Progenitor cell of endocrine pancreas (in vitro differentiated cells): ENCODE measurements around the gene DCLK2. TPM values are rescaled to one million over a fixed set of nuclear protein-coding genes. Genes with fewer than 3 reads are reported as not detected.

Experiments used
- DNase-seq: peaks from one replicate; pipeline ENCODE4 v3.0.0; 2021; ENCODE audit warnings: low spot score; ENCODE audit not compliant: unreplicated experiment
- H3K27ac Mint-ChIP-seq: 2 replicates; pipeline ENCODE4 v1.8.0; 2021; ENCODE audit warnings: mild to moderate bottlenecking, moderate library complexity, mixed read lengths
- H3K27me3 Mint-ChIP-seq: 2 replicates; pipeline ENCODE4 v1.8.0; 2021; ENCODE audit warnings: mixed read lengths
- H3K36me3 Mint-ChIP-seq: 2 replicates; pipeline ENCODE4 v1.8.0; 2022; ENCODE audit warnings: mixed read lengths; ENCODE audit not compliant: insufficient read depth
- H3K4me1 Mint-ChIP-seq: 2 replicates; pipeline ENCODE4 v1.8.0; 2021; ENCODE audit warnings: low read depth, mixed read lengths
- H3K4me3 Mint-ChIP-seq: 2 replicates; pipeline ENCODE4 v1.8.0; 2021; ENCODE audit warnings: low read depth, mild to moderate bottlenecking, moderate library complexity, mixed read lengths
- H3K9me3 Mint-ChIP-seq: 2 replicates; pipeline ENCODE4 v1.8.0; 2021; ENCODE audit warnings: low read depth, mixed read lengths
- total RNA-seq: library from RNA; stranded (reverse); gene quantifications from 2 replicates; pipeline ENCODE4 v1.2.1, GENCODE V29; 2021
- TF ChIP-seq, protein P1 (sequence below): fragments of 200-600 bp; sonication (generic); IDR thresholded peaks from one replicate; pipeline ENCODE4 v1.5.0; 2021; ENCODE audit warnings: antibody characterized with exemption, mild to moderate bottlenecking; ENCODE audit not compliant: unreplicated experiment

DCLK2 gene
- total RNA-seq, 1 donor from 2014 or later: 7.2 TPM

GRCh38 chr4:150119492-150119891, 41.2 kb downstream of the DCLK2 start:
- H3K27ac Mint-ChIP-seq: peak overlapping the region; percentile 82
- DNase-seq: no peak
- no peak overlapping the region for H3K4me3 Mint-ChIP-seq
- H3K36me3 Mint-ChIP-seq: peaks cover 3% of the 10 kb centered on the region
- TF ChIP-seq, protein P1, sequence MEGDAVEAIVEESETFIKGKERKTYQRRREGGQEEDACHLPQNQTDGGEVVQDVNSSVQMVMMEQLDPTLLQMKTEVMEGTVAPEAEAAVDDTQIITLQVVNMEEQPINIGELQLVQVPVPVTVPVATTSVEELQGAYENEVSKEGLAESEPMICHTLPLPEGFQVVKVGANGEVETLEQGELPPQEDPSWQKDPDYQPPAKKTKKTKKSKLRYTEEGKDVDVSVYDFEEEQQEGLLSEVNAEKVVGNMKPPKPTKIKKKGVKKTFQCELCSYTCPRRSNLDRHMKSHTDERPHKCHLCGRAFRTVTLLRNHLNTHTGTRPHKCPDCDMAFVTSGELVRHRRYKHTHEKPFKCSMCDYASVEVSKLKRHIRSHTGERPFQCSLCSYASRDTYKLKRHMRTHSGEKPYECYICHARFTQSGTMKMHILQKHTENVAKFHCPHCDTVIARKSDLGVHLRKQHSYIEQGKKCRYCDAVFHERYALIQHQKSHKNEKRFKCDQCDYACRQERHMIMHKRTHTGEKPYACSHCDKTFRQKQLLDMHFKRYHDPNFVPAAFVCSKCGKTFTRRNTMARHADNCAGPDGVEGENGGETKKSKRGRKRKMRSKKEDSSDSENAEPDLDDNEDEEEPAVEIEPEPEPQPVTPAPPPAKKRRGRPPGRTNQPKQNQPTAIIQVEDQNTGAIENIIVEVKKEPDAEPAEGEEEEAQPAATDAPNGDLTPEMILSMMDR: no peak
- H3K4me1 Mint-ChIP-seq: peaks cover 8% of the 10 kb centered on the region
- no peaks in the 10 kb centered on the region for H3K27me3 Mint-ChIP-seq
- H3K9me3 Mint-ChIP-seq: peaks cover 10% of the 10 kb centered on the region

GRCh38 chr4:150123087-150123486, 44.8 kb downstream of the DCLK2 start:
- no peak overlapping the region for H3K27ac Mint-ChIP-seq
- no peak for DNase-seq
- peaks cover 4% of the 10 kb centered on the region for H3K9me3 Mint-ChIP-seq
- no peak overlapping the region for H3K4me3 Mint-ChIP-seq
- TF ChIP-seq, protein P1: no peak
- peaks cover 2% of the 10 kb centered on the region for H3K36me3 Mint-ChIP-seq
- H3K4me1 Mint-ChIP-seq: peaks cover 8% of the 10 kb centered on the region
- no peaks in the 10 kb centered on the region for H3K27me3 Mint-ChIP-seq

- H3K4me1 Mint-ChIP-seq: peaks cover 8% of the 10 kb centered on the region
- DNase-seq: no peak
- no peak overlapping the region for H3K27ac Mint-ChIP-seq
- no peaks in the 10 kb centered on the region for H3K27me3 Mint-ChIP-seq
- peaks cover 2% of the 10 kb centered on the region for H3K36me3 Mint-ChIP-seq
- peaks cover 4% of the 10 kb centered on the region for H3K9me3 Mint-ChIP-seq
- H3K4me3 Mint-ChIP-seq: no peak overlapping the region
- TF ChIP-seq, protein P1: no peak
These were observed 45.8 kb downstream of the DCLK2 start for GRCh38 chr4:150123796-150124677.

GRCh38 chr4:150126201-150126863, 48.1 kb downstream of the DCLK2 start:
- TF ChIP-seq, protein P1: no peak

DNA sequence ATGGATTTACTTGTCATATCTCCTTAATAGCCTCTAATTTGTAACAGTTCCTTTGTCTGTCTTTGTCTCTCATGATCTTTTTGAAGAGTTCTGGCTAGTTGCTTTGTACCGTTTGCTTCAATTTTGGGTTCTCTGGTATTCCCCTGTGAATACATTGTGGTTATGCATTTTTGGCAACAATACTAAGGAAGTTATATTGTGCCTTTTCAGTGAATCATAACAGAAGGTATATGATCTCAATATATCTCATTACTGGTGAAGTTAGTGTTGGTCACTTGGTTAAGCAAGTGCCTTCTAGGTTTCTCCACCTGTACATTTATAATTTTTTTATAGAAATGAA, 48.6 kb downstream of the DCLK2 start:
- no peaks in the 10 kb centered on the region for H3K36me3 Mint-ChIP-seq
- DNase-seq: no peak
- no peaks in the 10 kb centered on the region for H3K9me3 Mint-ChIP-seq
- no peaks in the 10 kb centered on the region for H3K4me1 Mint-ChIP-seq
- TF ChIP-seq, protein P1: no peak
- no peak overlapping the region for H3K4me3 Mint-ChIP-seq
- H3K27me3 Mint-ChIP-seq: peaks cover 6% of the 10 kb centered on the region
- no peak overlapping the region for H3K27ac Mint-ChIP-seq

More at GRCh38 chr4:150126201-150126863, 48.1 kb downstream of the DCLK2 start:
- H3K27ac Mint-ChIP-seq: no peak overlapping the region
- H3K36me3 Mint-ChIP-seq: peaks cover 1% of the 10 kb centered on the region
- peaks cover 6% of the 10 kb centered on the region for H3K27me3 Mint-ChIP-seq
- no peak overlapping the region for H3K4me3 Mint-ChIP-seq
- no peak for DNase-seq
- H3K4me1 Mint-ChIP-seq: no peaks in the 10 kb centered on the region
- peaks cover 4% of the 10 kb centered on the region for H3K9me3 Mint-ChIP-seq
